PC-9 (cell line): Measurements from ENCODE around the gene KCNJ15. TPM values are rescaled to one million over a fixed set of nuclear protein-coding genes. Genes with fewer than 3 reads are reported as not detected.

Experiments used
- BruUV-seq: library from RNA; stranded (reverse); fragments of 400-500 nt; replicated peaks from 2 replicates; lab custom pipeline; 2021; lab: Mats Ljungman, UMichigan
- CTCF ChIA-PET: fragments of 300-600 bp; sonication (Branson Sonifier 250); formaldehyde crosslinking; loops from one replicate; lab custom pipeline; 2022; ENCODE audit warnings: antibody characterized with exemption; lab: Charles Lee
- POLR2A ChIA-PET: fragments of 300-600 bp; sonication (Branson Sonifier 250); formaldehyde crosslinking; loops from one replicate; lab custom pipeline; 2022; ENCODE audit warnings: antibody characterized with exemption; ENCODE audit not compliant: unreplicated experiment; lab: Charles Lee
- DNase-seq, 2 experiments: peaks; one replicate each; pipeline versions ENCODE4 v3.0.0 to v3.0.0-alpha.2; 2015 to 2022; ENCODE audit warnings: mixed read lengths in 1 of 2
- H2AFZ ChIP-seq: fragments of 200-600 bp; sonication (generic); 2 replicates; pipeline ENCODE4 v1.8.1; 2017; ENCODE audit warnings: antibody characterized with exemption
- H3F3A ChIP-seq: fragments of 200-600 bp; sonication (generic); 2 replicates; pipeline ENCODE4 v1.8.1; 2017; ENCODE audit warnings: antibody characterized with exemption, mild to moderate bottlenecking, low read depth; ENCODE audit not compliant: insufficient read depth
- H3K27ac ChIP-seq: fragments of 200-600 bp; sonication (generic); 2 replicates; pipeline ENCODE4 v1.6.1; 2016; ENCODE audit warnings: mixed run types
- H3K27me3 ChIP-seq: fragments of 200-600 bp; sonication (generic); 2 replicates; pipeline ENCODE4 v1.6.1; 2016; ENCODE audit warnings: low read depth, mixed run types; ENCODE audit not compliant: insufficient read depth
- H3K36me3 ChIP-seq: fragments of 200-600 bp; sonication (generic); 2 replicates; pipeline ENCODE4 v1.6.1; 2016; ENCODE audit warnings: low read depth, mixed run types
- H3K4me1 ChIP-seq: fragments of 200-600 bp; sonication (generic); replicated peaks from 2 replicates; pipeline ENCODE4 v1.6.1; 2016; ENCODE audit warnings: mixed run types; ENCODE audit not compliant: insufficient read depth
- H3K4me2 ChIP-seq: fragments of 200-600 bp; sonication (generic); 2 replicates; pipeline ENCODE4 v1.6.1; 2017; ENCODE audit warnings: mixed run types
- H3K4me3 ChIP-seq: fragments of 200-600 bp; sonication (generic); 2 replicates; pipeline ENCODE4 v1.6.1; 2016; ENCODE audit warnings: mixed run types
- H3K79me2 ChIP-seq: fragments of 200-600 bp; sonication (generic); 2 replicates; pipeline ENCODE4 v1.6.1; 2017; ENCODE audit warnings: low read depth, mixed run types
- H3K9me2 ChIP-seq: fragments of 200-600 bp; sonication (generic); 2 replicates; pipeline ENCODE4 v1.8.1; 2017; ENCODE audit warnings: mild to moderate bottlenecking; ENCODE audit not compliant: insufficient read depth
- H3K9me3 ChIP-seq: fragments of 200-600 bp; sonication (generic); 2 replicates; pipeline ENCODE4 v1.8.1; 2016; ENCODE audit warnings: low read depth; ENCODE audit not compliant: insufficient read depth
- H4K20me1 ChIP-seq: fragments of 200-600 bp; sonication (generic); 2 replicates; pipeline ENCODE4 v1.8.1; 2017; ENCODE audit not compliant: insufficient read depth
- EZH2 ChIP-seq: fragments of 200-600 bp; sonication (generic); IDR thresholded peaks from 2 replicates; pipeline ENCODE4 v1.8.0; 2017; ENCODE audit warnings: antibody characterized with exemption, low read depth
- intact Hi-C: fragments of 100-400 bp; cut with micrococcal nuclease; formaldehyde crosslinking; loops from one replicate; pipeline ENCODE4 v1.10.0; 2022; ENCODE audit not compliant: unreplicated experiment
- total RNA-seq: library from RNA; stranded (reverse); gene quantifications from 2 replicates; pipeline ENCODE4 v1.2.3, GENCODE V29; 2021
- TF ChIP-seq, protein P1 (sequence below): fragments of 200-600 bp; sonication (generic); conservative IDR thresholded peaks from 2 replicates; pipeline ENCODE4 v1.6.1; 2017; ENCODE audit warnings: mixed run types, antibody characterized with exemption, mild to moderate bottlenecking, moderate library complexity

The KCNJ15 gene
- total RNA-seq, 1 experiment from 2014 or later = not detected

- H4K20me1 ChIP-seq = no peaks in the 10 kb centered on the region
- no peak for TF ChIP-seq EZH2
- TF ChIP-seq, protein P1, sequence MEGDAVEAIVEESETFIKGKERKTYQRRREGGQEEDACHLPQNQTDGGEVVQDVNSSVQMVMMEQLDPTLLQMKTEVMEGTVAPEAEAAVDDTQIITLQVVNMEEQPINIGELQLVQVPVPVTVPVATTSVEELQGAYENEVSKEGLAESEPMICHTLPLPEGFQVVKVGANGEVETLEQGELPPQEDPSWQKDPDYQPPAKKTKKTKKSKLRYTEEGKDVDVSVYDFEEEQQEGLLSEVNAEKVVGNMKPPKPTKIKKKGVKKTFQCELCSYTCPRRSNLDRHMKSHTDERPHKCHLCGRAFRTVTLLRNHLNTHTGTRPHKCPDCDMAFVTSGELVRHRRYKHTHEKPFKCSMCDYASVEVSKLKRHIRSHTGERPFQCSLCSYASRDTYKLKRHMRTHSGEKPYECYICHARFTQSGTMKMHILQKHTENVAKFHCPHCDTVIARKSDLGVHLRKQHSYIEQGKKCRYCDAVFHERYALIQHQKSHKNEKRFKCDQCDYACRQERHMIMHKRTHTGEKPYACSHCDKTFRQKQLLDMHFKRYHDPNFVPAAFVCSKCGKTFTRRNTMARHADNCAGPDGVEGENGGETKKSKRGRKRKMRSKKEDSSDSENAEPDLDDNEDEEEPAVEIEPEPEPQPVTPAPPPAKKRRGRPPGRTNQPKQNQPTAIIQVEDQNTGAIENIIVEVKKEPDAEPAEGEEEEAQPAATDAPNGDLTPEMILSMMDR = no peak
- no peaks in the 10 kb centered on the region for H3K9me3 ChIP-seq
- no peak overlapping the region for H3K4me3 ChIP-seq
- H3K27ac ChIP-seq = no peak overlapping the region
- no peaks in the 10 kb centered on the region for H3K4me1 ChIP-seq
- DNase-seq = no peak
- no peaks in the 10 kb centered on the region for H3K36me3 ChIP-seq
- no peaks in the 10 kb centered on the region for H3F3A ChIP-seq
- H3K9me2 ChIP-seq = no peaks in the 10 kb centered on the region
- no peak overlapping the region for H3K4me2 ChIP-seq
- H3K27me3 ChIP-seq = peaks cover 29% of the 10 kb centered on the region
- intact Hi-C loops = no loop called here
- POLR2A ChIA-PET = interaction anchor here (0.8 kb wide), 1 partner anchor 1444 kb away, joined by 3 read pairs; no protein-coding TSS in a partner anchor
- no peaks in the 10 kb centered on the region for H3K79me2 ChIP-seq
- CTCF ChIA-PET = no interaction called here
- BruUV-seq = no TSS peak
- H2AFZ ChIP-seq = no peak overlapping the region
Measured at GRCh38 chr21:38261851-38262250, 5.1 kb downstream of the KCNJ15 start.

DNA sequence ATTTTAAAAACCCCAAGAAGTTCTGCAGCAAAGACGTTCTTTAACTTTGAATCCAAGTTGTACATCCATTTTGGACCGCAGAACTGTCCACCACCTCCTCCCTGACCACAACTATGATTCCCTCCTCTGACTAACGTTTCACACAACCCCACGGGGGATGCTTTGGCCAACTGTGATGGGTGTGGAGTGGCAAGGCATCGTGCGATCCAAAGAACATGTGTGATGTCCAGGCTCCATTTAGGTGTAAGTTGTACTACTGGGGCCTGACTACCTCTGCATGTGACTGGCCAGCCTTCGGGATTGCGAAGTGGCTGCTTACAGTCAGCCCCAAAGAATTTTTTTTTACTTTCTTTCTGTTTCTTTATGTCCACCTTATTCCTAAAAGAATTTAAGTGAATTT is 6.7 kb downstream of the KCNJ15 start:
- H2AFZ ChIP-seq = no peak overlapping the region
- H3K27me3 ChIP-seq = peaks cover 17% of the 10 kb centered on the region
- no peaks in the 10 kb centered on the region for H3K4me1 ChIP-seq
- no peak overlapping the region for H3K27ac ChIP-seq
- H3F3A ChIP-seq = no peaks in the 10 kb centered on the region
- no peaks in the 10 kb centered on the region for H3K79me2 ChIP-seq
- H3K9me2 ChIP-seq = no peaks in the 10 kb centered on the region
- TF ChIP-seq, protein P1 = no peak
- no peak for TF ChIP-seq EZH2
- ChIA-PET POLR2A (no interaction called here), CTCF (no interaction called here)
- no TSS peak for BruUV-seq
- H3K36me3 ChIP-seq = no peaks in the 10 kb centered on the region
- no peak for DNase-seq
- H3K9me3 ChIP-seq = no peaks in the 10 kb centered on the region
- intact Hi-C loops = no loop called here
- H3K4me3 ChIP-seq = no peak overlapping the region
- no peak overlapping the region for H3K4me2 ChIP-seq
- no peaks in the 10 kb centered on the region for H4K20me1 ChIP-seq

DNA sequence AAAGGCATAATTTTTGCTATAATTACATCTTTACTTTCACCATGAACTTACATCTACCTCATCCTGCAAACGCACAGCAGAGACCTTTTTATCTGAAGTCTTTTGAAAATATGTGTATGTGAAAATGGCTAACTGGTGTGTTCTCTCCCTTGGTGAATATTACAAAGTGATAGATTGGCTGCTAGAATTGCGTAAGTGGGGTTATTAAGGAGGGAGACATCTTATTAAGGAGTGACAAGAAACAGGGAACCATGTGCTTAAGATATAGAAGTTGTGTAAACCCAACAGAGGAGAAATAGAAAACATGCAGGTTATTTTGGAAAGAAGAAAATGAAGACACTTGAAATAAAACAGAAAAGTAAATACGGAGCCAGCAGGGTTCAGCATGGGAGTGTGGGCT is 7.8 kb downstream of the KCNJ15 start:
- no peaks in the 10 kb centered on the region for H3K36me3 ChIP-seq
- CTCF ChIA-PET = no interaction called here
- H3K27me3 ChIP-seq = peaks cover 12% of the 10 kb centered on the region
- no peak overlapping the region for H3K4me3 ChIP-seq
- H3K27ac ChIP-seq = no peak overlapping the region
- TF ChIP-seq, protein P1 = no peak
- TF ChIP-seq EZH2 = no peak
- H3K9me2 ChIP-seq = no peaks in the 10 kb centered on the region
- H3K4me1 ChIP-seq = no peaks in the 10 kb centered on the region
- no peak overlapping the region for H2AFZ ChIP-seq
- BruUV-seq = no TSS peak
- no peaks in the 10 kb centered on the region for H3K9me3 ChIP-seq
- intact Hi-C loops = no loop called here
- no peaks in the 10 kb centered on the region for H3F3A ChIP-seq
- no peaks in the 10 kb centered on the region for H3K79me2 ChIP-seq
- no peak for DNase-seq
- no peaks in the 10 kb centered on the region for H4K20me1 ChIP-seq
- no peak overlapping the region for H3K4me2 ChIP-seq
- POLR2A ChIA-PET = no interaction called here
